Lower leg skin (tissue), 3 donors: ENCODE data around the gene BCL3.

Experiments
- POLR2A ChIP-seq, 2 donors: fragments of 450-650 bp; IDR thresholded peaks; one replicate each; pipeline ENCODE4 v1.6.1; 2016 to 2017; ENCODE audit warnings: antibody characterized with exemption in 2 of 2, mild to moderate bottlenecking in 1 of 2, moderate library complexity in 1 of 2
- TF ChIP-seq, protein P1 (sequence below), 3 donors: fragments of 450-650 bp; IDR thresholded peaks; one replicate each; pipeline ENCODE4 v1.5.1; 2016; ENCODE audit warnings: antibody characterized with exemption in 3 of 3, mild to moderate bottlenecking in 3 of 3, moderate library complexity in 2 of 3

DNA sequence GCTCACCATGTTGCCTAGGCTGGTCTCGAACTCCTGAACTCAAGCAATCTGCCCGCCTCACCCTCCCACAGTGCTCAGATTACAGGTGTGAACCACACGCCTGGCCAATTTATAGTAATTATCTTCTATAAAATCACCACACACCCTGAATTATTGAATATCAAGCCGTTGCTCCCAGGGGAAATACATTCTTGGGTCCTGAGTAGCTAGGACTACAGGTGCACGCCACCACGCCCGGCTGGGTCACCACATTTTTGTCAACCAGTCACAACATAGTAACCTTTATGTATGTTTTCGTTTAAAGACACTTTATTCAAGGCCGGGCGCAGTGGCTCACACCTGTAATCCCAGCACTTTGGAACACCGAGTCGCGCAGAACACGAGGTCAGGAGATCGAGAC is 37.5 kb downstream of the BCL3 start:
- TF ChIP-seq, protein P1, sequence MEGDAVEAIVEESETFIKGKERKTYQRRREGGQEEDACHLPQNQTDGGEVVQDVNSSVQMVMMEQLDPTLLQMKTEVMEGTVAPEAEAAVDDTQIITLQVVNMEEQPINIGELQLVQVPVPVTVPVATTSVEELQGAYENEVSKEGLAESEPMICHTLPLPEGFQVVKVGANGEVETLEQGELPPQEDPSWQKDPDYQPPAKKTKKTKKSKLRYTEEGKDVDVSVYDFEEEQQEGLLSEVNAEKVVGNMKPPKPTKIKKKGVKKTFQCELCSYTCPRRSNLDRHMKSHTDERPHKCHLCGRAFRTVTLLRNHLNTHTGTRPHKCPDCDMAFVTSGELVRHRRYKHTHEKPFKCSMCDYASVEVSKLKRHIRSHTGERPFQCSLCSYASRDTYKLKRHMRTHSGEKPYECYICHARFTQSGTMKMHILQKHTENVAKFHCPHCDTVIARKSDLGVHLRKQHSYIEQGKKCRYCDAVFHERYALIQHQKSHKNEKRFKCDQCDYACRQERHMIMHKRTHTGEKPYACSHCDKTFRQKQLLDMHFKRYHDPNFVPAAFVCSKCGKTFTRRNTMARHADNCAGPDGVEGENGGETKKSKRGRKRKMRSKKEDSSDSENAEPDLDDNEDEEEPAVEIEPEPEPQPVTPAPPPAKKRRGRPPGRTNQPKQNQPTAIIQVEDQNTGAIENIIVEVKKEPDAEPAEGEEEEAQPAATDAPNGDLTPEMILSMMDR (IDR thresholded peaks at IDR 0.05), result no peak
- no peak for TF ChIP-seq POLR2A (IDR thresholded peaks at IDR 0.05)
